ENCODE data around the gene HEATR5A. TPM values are rescaled to one million over a fixed set of nuclear protein-coding genes. Genes with fewer than 3 reads are reported as not detected.

Gene HEATR5A
- total and polyA plus RNA-seq, 2 donors (not counting 1 experiment from before 2014, with no cell fraction given), result 4.8 to 22.1 TPM

- peak; percentile 95 for DNase-seq
- H3K4me1 ChIP-seq (ENCODE audit: control insufficient read depth in 2 of 2, insufficient read depth in 2 of 2, low read length in 2 of 2), result peaks cover 8 to 13% of the 10 kb centered on the region in 2 donors
- H3K27me3 ChIP-seq (replicated peaks in 1 of 4; ENCODE audit: control extremely low read depth in 1 of 4, control insufficient read depth in 3 of 4, insufficient read depth in 4 of 4, low read length in 3 of 4), result no peaks in the 10 kb centered on the region
- under 1% methylated on average over 65 of the region's 70 CpGs for WGBS (ENCODE audit: insufficient coverage)
- Mint-ChIP-seq H3K9me3 (ENCODE audit: insufficient read depth) (no peaks in the 10 kb centered on the region), H3K4me3 (peak within 1 kb of the TSS; percentile 98), H3K27ac (peak within 1 kb of the TSS; percentile 93), H3K4me1 (peaks cover 32% of the 10 kb centered on the region), H3K27me3 (no peaks in the 10 kb centered on the region)
- TF ChIP-seq CTCF (IDR thresholded peaks at IDR 0.05) (no peak), EZH2 (IDR thresholded peaks at IDR 0.05; ENCODE audit: borderline replicate concordance, insufficient read depth, low read depth, low read length, poor library complexity, severe bottlenecking) (no peak)
- intact Hi-C loops (cut with micrococcal nuclease), result loop anchor here (1.0 to 10.0 kb wide), 8 partner anchors 37 to 902 kb away; partner anchors contain the start of genes ARHGAP5, G2E3, HEATR5A and NUBPL
- H2AFZ ChIP-seq (ENCODE audit: insufficient read depth, low read depth, low read length, poor library complexity, severe bottlenecking), result peak within 1 kb of the TSS; percentile 93
- no peaks in the 10 kb centered on the region for H4K20me1 ChIP-seq (ENCODE audit: control insufficient read depth, insufficient read depth, low read length, poor library complexity, severe bottlenecking)
- H3K36me3 ChIP-seq (replicated peaks in 1 of 2; ENCODE audit: control extremely low read depth in 1 of 2, control insufficient read depth in 1 of 2, extremely low read depth in 1 of 2, insufficient read depth in 2 of 2, low read length in 1 of 2), result peaks cover 0 to 5% of the 10 kb centered on the region in 2 experiments
- ChIA-PET POLR2A (interaction anchor here (0.6 to 1.9 kb wide), 4 partner anchors 37 to 621 kb away, joined by 3 to 20 read pairs (median 4); partner anchors contain the start of genes HEATR5A and HECTD1), CTCF (interaction anchor here (0.8 to 2.2 kb wide), 8 partner anchors 8 to 798 kb away, joined by 3 to 10 read pairs (median 3); partner anchors contain the start of gene HEATR5A)
- H3K4me3 ChIP-seq (ENCODE audit: control extremely low read depth in 1 of 5, extremely low read depth in 1 of 5, insufficient read depth in 1 of 5, low read depth in 2 of 5, low read length in 4 of 5), result peak within 1 kb of the TSS; percentile 63 to 87 (median 71)
- H3K79me2 ChIP-seq (ENCODE audit: control insufficient read depth, insufficient read depth, low read length), result peaks cover 15% of the 10 kb centered on the region
- H3K9ac ChIP-seq (ENCODE audit: low read length), result peak within 1 kb of the TSS; percentile 83
- peak; percentile 99 for ATAC-seq (ENCODE audit: low read depth)
- H3K27ac ChIP-seq (ENCODE audit: low read length in 2 of 2), result peak within 1 kb of the TSS; percentile 72 to 82
- H3K4me2 ChIP-seq (replicated peaks; ENCODE audit: low read depth, low read length, poor library complexity, severe bottlenecking), result peak within 1 kb of the TSS; percentile 89
- no peaks in the 10 kb centered on the region for H3K9me3 ChIP-seq (ENCODE audit: control extremely low read depth in 1 of 3, control insufficient read depth in 2 of 3, insufficient read depth in 1 of 3, low read length in 2 of 3)
Measured at GRCh38 chr14:31456841-31457664, 36.7 kb upstream of the HEATR5A start, which contains the start of gene DTD2. Gene DTD2 (minus strand): TSS chr14:31457506. CDS start chr14:31457393, 113 bp downstream.
